Loucy (cell line): ENCODE results near the gene SRC.
A peak's percentile ranks its signal among the peaks of the same experiment; 100 is the strongest.

Experiments
- H2AFZ ChIP-seq: fragments of 200-600 bp; sonication (generic); 2 replicates; pipeline ENCODE4 v1.6.0; 2016; ENCODE audit warnings: antibody characterized with exemption, mild to moderate bottlenecking, low read length, moderate library complexity
- H3F3A ChIP-seq: fragments of 200-600 bp; 2 replicates; pipeline ENCODE4 v1.6.0; 2016; ENCODE audit warnings: antibody characterized with exemption, low read depth, mild to moderate bottlenecking
- H3K27me3 ChIP-seq: fragments of 200-600 bp; sonication (generic); 2 replicates; pipeline ENCODE4 v1.6.1; 2014; ENCODE audit warnings: low read length, mild to moderate bottlenecking; ENCODE audit not compliant: insufficient read depth, poor library complexity, severe bottlenecking
- H3K36me3 ChIP-seq: fragments of 200-600 bp; sonication (generic); 2 replicates; pipeline ENCODE4 v1.6.1; 2016; ENCODE audit warnings: low read length; ENCODE audit not compliant: insufficient read depth
- H3K4me1 ChIP-seq: fragments of 200-600 bp; sonication (generic); 2 replicates; pipeline ENCODE4 v1.5.1; 2014; ENCODE audit warnings: low read length, mild to moderate bottlenecking; ENCODE audit not compliant: insufficient read depth, poor library complexity, severe bottlenecking
- H3K4me2 ChIP-seq: fragments of 200-600 bp; sonication (generic); 2 replicates; pipeline ENCODE4 v1.6.0; 2014; ENCODE audit warnings: antibody characterized with exemption, low read length, low read depth, mild to moderate bottlenecking; ENCODE audit not compliant: poor library complexity, severe bottlenecking
- H3K4me3 ChIP-seq: fragments of 200-600 bp; sonication (generic); 2 replicates; pipeline ENCODE4 v1.5.1; 2014; ENCODE audit warnings: low read length, mild to moderate bottlenecking, mixed read lengths; ENCODE audit not compliant: poor library complexity, severe bottlenecking
- H3K79me2 ChIP-seq: fragments of 200-600 bp; sonication (generic); 2 replicates; pipeline ENCODE4 v1.6.1; 2014; ENCODE audit warnings: low read length; ENCODE audit not compliant: insufficient read depth
- H3K9ac ChIP-seq: fragments of 200-600 bp; sonication (generic); 2 replicates; pipeline ENCODE4 v1.6.0; 2014; ENCODE audit warnings: mild to moderate bottlenecking, low read depth, low read length, moderate library complexity; ENCODE audit not compliant: poor library complexity, severe bottlenecking
- H3K9me2 ChIP-seq: fragments of 200-600 bp; sonication (generic); replicated peaks from 2 replicates; pipeline ENCODE4 v1.6.1; 2016; ENCODE audit warnings: low read depth, low read length, mixed read lengths
- H3K9me3 ChIP-seq: fragments of 200-600 bp; sonication (generic); 2 replicates; pipeline ENCODE4 v1.6.1; 2014; ENCODE audit warnings: mild to moderate bottlenecking, antibody characterized with exemption, low read length, low read depth; ENCODE audit not compliant: insufficient read depth
- H4K20me1 ChIP-seq: fragments of 200-600 bp; sonication (generic); 2 replicates; pipeline ENCODE4 v1.6.0; 2014; ENCODE audit warnings: antibody characterized with exemption, low read length, mild to moderate bottlenecking; ENCODE audit not compliant: insufficient read depth, poor library complexity, severe bottlenecking
- CTCF ChIP-seq: fragments of 200-600 bp; sonication (generic); conservative IDR thresholded peaks from 2 replicates; pipeline ENCODE4 v1.5.1; 2014; ENCODE audit warnings: mild to moderate bottlenecking, antibody characterized with exemption, low read length
- EZH2phosphoT487 ChIP-seq: fragments of 200-600 bp; IDR thresholded peaks from 2 replicates; pipeline ENCODE4 v1.6.1; 2018; ENCODE audit warnings: antibody characterized with exemption, mild to moderate bottlenecking, moderate library complexity, borderline replicate concordance

Gene SRC

DNA sequence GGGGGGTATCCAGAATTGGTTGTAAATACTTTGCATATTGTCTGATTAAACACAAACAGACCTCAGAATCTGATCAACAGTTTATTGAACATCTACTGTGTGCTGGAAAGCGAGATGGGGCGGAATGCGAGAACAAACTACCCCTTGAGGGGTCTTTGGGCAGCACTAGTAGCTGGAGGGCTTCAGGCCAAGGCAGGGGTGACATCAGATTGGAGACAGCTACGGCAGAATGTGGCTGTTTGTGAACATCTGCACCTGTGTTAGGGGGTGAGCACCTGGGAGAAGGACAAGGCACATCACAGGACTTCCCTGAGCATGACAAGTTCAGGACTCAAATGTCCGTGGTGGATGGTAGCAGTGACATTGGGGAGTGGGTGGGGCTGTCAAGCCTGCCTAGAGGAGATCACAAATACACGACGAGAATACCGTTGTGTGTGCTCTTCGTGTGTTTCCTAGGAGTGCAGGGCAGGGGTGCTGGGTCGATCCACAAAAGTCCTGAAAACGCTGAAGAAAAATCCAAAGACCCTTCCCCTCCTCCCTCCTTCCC lies 59.5 kb downstream of the SRC start:
- no peaks in the 10 kb centered on the region for H3K36me3 ChIP-seq
- H3K27me3 ChIP-seq, result no peaks in the 10 kb centered on the region
- H3K9me2 ChIP-seq, result no peaks in the 10 kb centered on the region
- no peak for TF ChIP-seq CTCF
- TF ChIP-seq EZH2phosphoT487, result no peak
- no peaks in the 10 kb centered on the region for H4K20me1 ChIP-seq
- H3K4me1 ChIP-seq, result peaks cover 8% of the 10 kb centered on the region
- no peaks in the 10 kb centered on the region for H3K79me2 ChIP-seq
- no peak overlapping the region for H3K9ac ChIP-seq
- H3K4me3 ChIP-seq, result no peak overlapping the region
- no peak overlapping the region for H2AFZ ChIP-seq
- H3F3A ChIP-seq, result no peaks in the 10 kb centered on the region
- H3K9me3 ChIP-seq, result no peaks in the 10 kb centered on the region
- H3K4me2 ChIP-seq, result no peak overlapping the region

DNA sequence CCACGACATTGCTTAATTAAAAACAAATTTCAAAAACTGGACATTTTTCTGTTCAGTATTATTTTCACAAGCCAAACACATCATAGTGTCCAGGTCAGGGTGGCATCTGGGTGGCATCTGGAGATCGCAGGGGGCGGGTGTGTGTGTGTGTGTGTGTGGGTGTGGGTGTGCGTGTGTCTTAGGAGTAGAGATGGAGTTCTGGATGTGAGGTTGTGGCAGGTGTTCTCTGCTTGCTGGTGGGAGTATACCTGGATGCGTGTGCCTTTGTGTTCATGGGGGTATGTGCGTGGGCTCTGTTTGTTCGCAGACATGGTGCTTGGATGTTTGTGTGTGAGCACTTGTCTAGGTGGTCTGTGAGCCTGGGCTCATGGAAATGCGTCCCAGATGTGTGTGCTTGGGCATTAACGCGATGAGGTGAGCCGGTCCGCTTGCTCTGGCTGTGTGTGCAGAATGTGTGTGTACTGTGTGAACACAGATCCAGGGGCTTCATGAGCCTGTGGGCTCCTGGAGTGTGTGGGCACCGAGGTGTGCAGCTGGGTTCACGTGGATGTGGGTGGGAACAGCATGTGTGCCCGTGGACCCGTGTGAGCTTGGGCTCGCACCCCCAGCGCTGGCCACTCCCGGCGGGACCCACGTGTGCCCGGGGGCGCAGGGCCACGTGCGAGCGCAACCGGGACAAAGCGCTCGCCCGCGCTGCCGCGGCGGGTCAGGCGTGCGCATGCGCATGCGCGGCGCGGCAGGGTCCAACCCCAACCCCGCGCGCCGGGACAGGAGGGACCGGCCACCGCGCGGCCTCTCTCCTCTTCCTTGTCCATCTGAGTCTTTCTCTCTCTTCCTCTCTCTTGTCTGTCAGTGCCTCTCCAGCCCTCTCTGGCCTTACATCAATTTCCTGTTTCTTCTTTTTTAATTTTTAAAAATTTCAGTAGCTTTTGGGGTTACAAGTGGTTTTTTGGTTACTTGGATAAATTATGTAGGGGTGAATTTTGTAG lies 60.4 kb downstream of the SRC start:
- TF ChIP-seq EZH2phosphoT487 (no peak), CTCF (no peak)
- Histone ChIP-seq H3K27me3 (no peaks in the 10 kb centered on the region), H2AFZ (peak overlapping the region; percentile 90), H3K4me1 (peaks cover 8% of the 10 kb centered on the region), H3K9ac (peak overlapping the region; percentile 56), H3F3A (no peaks in the 10 kb centered on the region), H3K9me3 (no peaks in the 10 kb centered on the region), H3K4me2 (peak overlapping the region; percentile 61), H4K20me1 (no peaks in the 10 kb centered on the region), H3K9me2 (no peaks in the 10 kb centered on the region), H3K79me2 (no peaks in the 10 kb centered on the region), H3K4me3 (peak overlapping the region; percentile 63), H3K36me3 (no peaks in the 10 kb centered on the region)

DNA sequence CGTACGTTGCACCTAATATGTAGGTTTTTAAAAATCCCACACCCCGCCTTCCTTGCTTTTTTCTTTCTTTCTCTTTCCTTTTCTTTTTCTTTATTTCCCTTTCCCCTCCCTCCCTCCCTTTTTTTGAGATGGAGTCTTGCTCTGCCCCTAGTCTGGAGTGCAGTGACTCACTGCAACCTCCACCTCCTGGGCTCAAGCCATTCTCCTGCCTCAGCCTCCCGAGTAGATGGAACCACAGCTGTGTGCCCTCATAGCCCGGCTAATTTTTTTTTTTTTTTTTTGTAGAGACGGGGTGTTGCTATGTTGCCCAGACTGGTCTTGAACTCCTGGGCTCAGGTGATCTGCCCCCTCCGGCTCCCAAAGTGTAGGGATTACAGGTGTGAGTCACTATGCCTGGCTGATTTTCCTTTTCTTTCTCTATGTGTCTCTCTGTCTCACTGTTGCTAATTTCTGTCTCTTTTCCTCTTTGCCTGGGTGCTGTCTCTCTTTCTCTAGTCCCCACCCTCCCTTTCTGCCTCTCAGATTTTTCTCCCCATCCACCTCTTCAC lies 61.2 kb downstream of the SRC start:
- H3K4me1 ChIP-seq, result peaks cover 8% of the 10 kb centered on the region
- peak overlapping the region; percentile 61 for H3K4me2 ChIP-seq
- peak overlapping the region; percentile 90 for H2AFZ ChIP-seq
- no peaks in the 10 kb centered on the region for H3K9me3 ChIP-seq
- H3K9me2 ChIP-seq, result no peaks in the 10 kb centered on the region
- no peaks in the 10 kb centered on the region for H3K27me3 ChIP-seq
- H3K36me3 ChIP-seq, result no peaks in the 10 kb centered on the region
- no peak for TF ChIP-seq EZH2phosphoT487
- no peak for TF ChIP-seq CTCF
- H3F3A ChIP-seq, result no peaks in the 10 kb centered on the region
- peak overlapping the region; percentile 56 for H3K9ac ChIP-seq
- peak overlapping the region; percentile 63 for H3K4me3 ChIP-seq
- no peaks in the 10 kb centered on the region for H3K79me2 ChIP-seq
- no peaks in the 10 kb centered on the region for H4K20me1 ChIP-seq
